Liver (tissue), 10 donors: ENCODE results near the gene REL. TPM values are rescaled to one million over a fixed set of nuclear protein-coding genes. Genes with fewer than 3 reads are reported as not detected.

ENCODE experiments used
- DNase-seq: peaks from one replicate; pipeline ENCODE4 v3.0.0-alpha.2; 2017; ENCODE audit warnings: low spot score
- H3K27ac ChIP-seq, 2 donors: one replicate each; pipeline ENCODE4 v1.7.0; 2013; ENCODE audit warnings: inconsistent platforms in 2 of 2, low read length in 2 of 2, control low read depth in 1 of 2, low read depth in 1 of 2, mild to moderate bottlenecking in 1 of 2
- H3K27me3 ChIP-seq, 4 donors: one replicate each; pipeline versions ENCODE4 v1.6.1 to v1.7.0; 2013; ENCODE audit warnings: low read length in 3 of 4, inconsistent platforms in 1 of 4, mild to moderate bottlenecking in 1 of 4, moderate library complexity in 1 of 4; ENCODE audit not compliant: control insufficient read depth in 4 of 4, insufficient read depth in 4 of 4
- H3K36me3 ChIP-seq, 4 donors: one replicate each; pipeline versions ENCODE4 v1.6.1 to v1.7.0; 2013; ENCODE audit warnings: low read length in 3 of 4, mild to moderate bottlenecking in 3 of 4, low read depth in 1 of 4, moderate library complexity in 1 of 4; ENCODE audit not compliant: control insufficient read depth in 4 of 4, insufficient read depth in 3 of 4
- H3K4me1 ChIP-seq, 4 donors: one replicate each; pipeline versions ENCODE4 v1.6.1 to v1.7.0; 2013; ENCODE audit warnings: low read length in 3 of 4, mild to moderate bottlenecking in 3 of 4, moderate library complexity in 1 of 4; ENCODE audit not compliant: control insufficient read depth in 4 of 4, insufficient read depth in 4 of 4
- H3K4me3 ChIP-seq, 3 donors: one replicate each; pipeline versions ENCODE4 v1.6.1 to v1.7.0; 2013; ENCODE audit warnings: low read length in 3 of 3, control low read depth in 1 of 3, low read depth in 1 of 3, mild to moderate bottlenecking in 1 of 3
- H3K9ac ChIP-seq, 2 donors: one replicate each; pipeline ENCODE4 v1.7.0; 2013; ENCODE audit warnings: low read length in 2 of 2, mild to moderate bottlenecking in 2 of 2, moderate library complexity in 2 of 2, control low read depth in 1 of 2, low read depth in 1 of 2
- H3K9me3 ChIP-seq, 4 donors: one replicate each; pipeline versions ENCODE4 v1.6.1 to v1.7.0; 2013; ENCODE audit warnings: low read length in 3 of 4; ENCODE audit not compliant: control insufficient read depth in 4 of 4
- ATF3 ChIP-seq: IDR thresholded peaks from 2 replicates; pipeline ENCODE4 v1.6.1; 2016; ENCODE audit warnings: antibody characterized with exemption
- CTCF ChIP-seq: fragments of 150-350 bp; IDR thresholded peaks from 2 replicates; pipeline ENCODE4 v1.5.1; 2017; ENCODE audit warnings: improper control_type of control experiment, low read depth, low read length; ENCODE audit not compliant: missing input control
- FOXA1 ChIP-seq: IDR thresholded peaks from 2 replicates; pipeline ENCODE4 v1.6.1; 2016; ENCODE audit warnings: antibody characterized with exemption
- FOXA2 ChIP-seq: IDR thresholded peaks from 2 replicates; pipeline ENCODE4 v1.6.1; 2016; ENCODE audit warnings: antibody characterized with exemption
- HNF4A ChIP-seq, 2 donors: conservative IDR thresholded peaks; 2 replicates each; pipeline ENCODE4 v1.6.1; 2016; ENCODE audit warnings: antibody characterized with exemption in 2 of 2, mild to moderate bottlenecking in 2 of 2
- HNF4G ChIP-seq: IDR thresholded peaks from 2 replicates; pipeline ENCODE4 v1.6.1; 2016; ENCODE audit warnings: antibody characterized with exemption
- JUND ChIP-seq, 2 donors: IDR thresholded peaks; 2 replicates each; pipeline ENCODE4 v1.6.1; 2016; ENCODE audit warnings: antibody characterized with exemption in 2 of 2
- MAX ChIP-seq: IDR thresholded peaks from 2 replicates; pipeline ENCODE4 v1.6.1; 2016; ENCODE audit warnings: antibody characterized with exemption
- NR2F2 ChIP-seq: IDR thresholded peaks from 2 replicates; pipeline ENCODE4 v1.6.1; 2016; ENCODE audit warnings: antibody characterized with exemption
- RAD21 ChIP-seq, 2 donors: IDR thresholded peaks; 2 replicates each; pipeline ENCODE4 v1.6.1; 2016; ENCODE audit warnings: antibody characterized with exemption in 2 of 2, mild to moderate bottlenecking in 2 of 2
- REST ChIP-seq: IDR thresholded peaks from 2 replicates; pipeline ENCODE4 v1.6.1; 2016; ENCODE audit warnings: antibody characterized with exemption, mild to moderate bottlenecking
- RXRA ChIP-seq, 2 donors: IDR thresholded peaks; 2 replicates each; pipeline ENCODE4 v1.6.1; 2017 to 2018; ENCODE audit warnings: antibody characterized with exemption in 2 of 2, mild to moderate bottlenecking in 1 of 2
- SP1 ChIP-seq: IDR thresholded peaks from 2 replicates; pipeline ENCODE4 v1.6.1; 2018; ENCODE audit warnings: antibody characterized with exemption, mild to moderate bottlenecking
- TAF1 ChIP-seq: conservative IDR thresholded peaks from 2 replicates; pipeline ENCODE4 v1.6.1; 2016; ENCODE audit warnings: antibody characterized with exemption, mild to moderate bottlenecking
- YY1 ChIP-seq: IDR thresholded peaks from 2 replicates; pipeline ENCODE4 v1.6.1; 2016; ENCODE audit warnings: antibody characterized with exemption, mild to moderate bottlenecking
- ZBTB33 ChIP-seq: IDR thresholded peaks from 2 replicates; pipeline ENCODE4 v1.6.1; 2016; ENCODE audit warnings: antibody characterized with exemption
- WGBS: extraction: QIAGEN DNeasy Blood & Tissue Kit; methylation state at CpG from one replicate; pipeline ENCODE4 v1.1.7; 2013; 5-methylcytosine and 5-hydroxymethylcytosine counted together
- polyA plus RNA-seq, 2 donors: library from polyadenylated mRNA; stranded (reverse) in 1 of 2; unstranded in 1 of 2; fragments of 200-250 nt in 1 of 2; fragments of >200 nt in 1 of 2; fragmentation: Nextera tagmentation in 1 of 2; extraction: Ambion mirVana in 1 of 2; gene quantifications; one replicate each; pipeline versions ENCODE4 v1.2.1 to v1.2.3, GENCODE V29; 2013 to 2015
- small RNA-seq: library from RNA; depleted of rRNA; stranded (forward); fragments of <200 nt; gene quantifications from one replicate; pipeline ENCODE3, GENCODE V24; 2014
- total RNA-seq, 2 donors: library from RNA; depleted of rRNA; stranded (reverse); fragments of >200 nt; gene quantifications; one replicate each; pipeline ENCODE4 v1.2.3, GENCODE V29; 2014
- donor health status: healthy.
- donor health status: healthy.
- donor health status: healthy.
- donor health status: healthy.
- donor health status: healthy.

Gene REL
- total and polyA plus RNA-seq, 4 donors, result 1.1 to 7.0 (median 4.4) TPM

GRCh38 chr2:60973705-60974104 lies 92.3 kb downstream of the REL start:
- no peak for DNase-seq
- Histone ChIP-seq H3K9me3 (no peaks in the 10 kb centered on the region), H3K27ac (no peak overlapping the region), H3K9ac (no peak overlapping the region), H3K27me3 (no peaks in the 10 kb centered on the region), H3K36me3 (no peaks in the 10 kb centered on the region), H3K4me3 (no peak overlapping the region), H3K4me1 (peaks cover 0 to 4% (median 0%) of the 10 kb centered on the region in 4 donors)
- 93% methylated on average over 5 of the region's 5 CpGs for WGBS
- TF ChIP-seq RAD21 (IDR thresholded peaks at IDR 0.05), result no peak
- no peak for TF ChIP-seq JUND (IDR thresholded peaks at IDR 0.05)
- no peak for TF ChIP-seq HNF4A (conservative IDR thresholded peaks at IDR 0.05)
- TF ChIP-seq TAF1, result no peak
- TF ChIP-seq RXRA (IDR thresholded peaks at IDR 0.05), result no peak
- TF ChIP-seq ATF3, result no peak
- TF ChIP-seq SP1, result no peak
- TF ChIP-seq HNF4G, result no peak
- TF ChIP-seq ZBTB33, result no peak
- TF ChIP-seq FOXA1, result no peak
- no peak for TF ChIP-seq FOXA2
- TF ChIP-seq REST, result no peak
- TF ChIP-seq NR2F2, result no peak
- no peak for TF ChIP-seq MAX
- no peak for TF ChIP-seq CTCF
- no peak for TF ChIP-seq YY1

- Histone ChIP-seq H3K27ac (no peak overlapping the region), H3K27me3 (no peaks in the 10 kb centered on the region), H3K9ac (no peak overlapping the region), H3K9me3 (no peaks in the 10 kb centered on the region), H3K4me1 (peaks cover 0 to 4% (median 0%) of the 10 kb centered on the region in 4 donors), H3K4me3 (no peak overlapping the region), H3K36me3 (no peaks in the 10 kb centered on the region)
- DNase-seq, result no peak
- 98% methylated on average over 16 of the region's 16 CpGs for WGBS
- TF ChIP-seq YY1, result no peak
- no peak for TF ChIP-seq NR2F2
- TF ChIP-seq SP1, result no peak
- no peak for TF ChIP-seq MAX
- no peak for TF ChIP-seq JUND (IDR thresholded peaks at IDR 0.05)
- TF ChIP-seq TAF1, result no peak
Observed at GRCh38 chr2:60974652-60975051, 93.3 kb downstream of the REL start.

Small RNA genes lying within 50 kb of the gene (small RNA-seq; reads per million reads assigned to genes)
- gene RN7SL632P (not detected), gene RNU4-51P (16.4 reads per million, percentile 95 among the genes with 10 or more reads in this experiment)

Other genes starting within 250 kb of the REL start
- 1 to 10 TPM; 5.0 to 7.7 TPM for gene PAPOLG, start 125.3 kb upstream of the REL start, total RNA-seq
- gene PAPOLG, start 125.3 kb upstream of the REL start, polyA plus RNA-seq, result 1 to 10 TPM; 1.8 to 2.1 TPM
- 10 to 100 TPM; 25.1 to 42.8 TPM for gene PEX13, start 136.1 kb downstream of the REL start, total RNA-seq
- gene PEX13, start 136.1 kb downstream of the REL start, polyA plus RNA-seq, result 10 to 100 TPM; 10.6 to 17.9 TPM
- gene PUS10, start 136.7 kb downstream of the REL start, total RNA-seq, result 10 to 100 TPM in 1 of 2 donors, 1 to 10 TPM in 1; 5.9 to 19.6 TPM
- 1 to 10 TPM; 4.3 to 6.8 TPM for gene PUS10, start 136.7 kb downstream of the REL start, polyA plus RNA-seq
- 1 to 10 TPM; 3.1 to 6.2 TPM for gene SANBR, start 184.3 kb downstream of the REL start, total RNA-seq
- 1 to 10 TPM in 1 of 2 donors, under 1 TPM in 1; 0.59 to 1.2 TPM for gene SANBR, start 184.3 kb downstream of the REL start, polyA plus RNA-seq